ENCODE results near the gene SMIM24.

Gene SMIM24

DNA sequence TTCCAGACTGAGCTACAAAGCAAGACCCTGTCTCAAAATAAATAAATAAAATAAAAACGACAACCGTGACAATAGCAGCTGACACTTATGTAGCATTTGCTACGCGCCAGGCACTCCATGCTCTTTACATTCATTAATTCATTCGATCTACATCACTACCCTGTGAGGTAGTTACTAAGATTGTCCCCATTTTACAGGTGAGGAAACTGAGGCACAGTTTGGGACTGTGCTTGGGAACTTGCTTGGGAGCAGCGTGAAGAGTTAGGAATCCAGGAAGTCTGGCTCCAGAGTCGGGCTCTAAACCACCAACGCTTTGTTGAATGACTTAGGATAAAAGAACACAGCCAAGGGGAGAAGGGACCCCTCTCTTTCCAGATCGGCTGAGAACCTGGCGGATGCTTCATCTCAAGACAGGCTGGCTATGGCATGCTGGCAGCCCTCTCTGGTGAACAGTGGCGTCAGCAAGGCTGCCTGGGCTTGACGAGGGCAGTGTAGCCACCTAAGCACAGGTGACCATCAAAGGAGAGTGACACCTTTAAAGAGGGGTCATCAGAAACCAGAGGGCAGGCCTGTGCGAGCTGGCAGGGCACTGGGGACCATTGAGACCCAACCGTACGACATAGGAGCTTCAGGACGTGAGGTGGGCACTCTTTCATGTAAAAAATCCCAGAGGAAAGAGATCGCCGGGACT lies 19.6 kb upstream of the SMIM24 start:
- Histone ChIP-seq H3F3A (ENCODE audit: insufficient read depth, low read length) (no peaks in the 10 kb centered on the region), H3K79me2 (ENCODE audit: low read length) (peaks cover 42% of the 10 kb centered on the region), H3K4me3 (ENCODE audit: low read length) (peak overlapping the region; percentile 93), H3K9me3 (replicated peaks; ENCODE audit: insufficient read depth, low read length) (no peaks in the 10 kb centered on the region), H3K27ac (ENCODE audit: low read length) (peak overlapping the region; percentile 79), H2AFZ (ENCODE audit: low read length) (peak overlapping the region; percentile 69), H3K9me2 (replicated peaks; ENCODE audit: insufficient read depth, low read length) (no peaks in the 10 kb centered on the region), H3K9ac (ENCODE audit: low read length) (peak overlapping the region; percentile 89), H3K4me2 (ENCODE audit: low read depth, low read length) (peak overlapping the region; percentile 95), H3K27me3 (replicated peaks; ENCODE audit: insufficient read depth, low read length) (no peaks in the 10 kb centered on the region), H3K4me1 (ENCODE audit: low read length) (0 out of 2 replicates have a peak, but pooled peaks cover 10% of the 10 kb centered on the region), H4K20me1 (ENCODE audit: insufficient read depth, low read length) (no peaks in the 10 kb centered on the region), H3K36me3 (replicated peaks; ENCODE audit: insufficient read depth, low read length) (0 out of 2 replicates have a peak, but pooled peaks cover 3% of the 10 kb centered on the region)
- DNase-seq: peak; percentile 30
- no peak for TF ChIP-seq EZH2 (optimal IDR thresholded peaks at IDR 0.05; ENCODE audit: low read depth, low read length)
- TF ChIP-seq EZH2phosphoT487 (IDR thresholded peaks at IDR 0.05; ENCODE audit: low read length): no peak
- TF ChIP-seq, protein P1, sequence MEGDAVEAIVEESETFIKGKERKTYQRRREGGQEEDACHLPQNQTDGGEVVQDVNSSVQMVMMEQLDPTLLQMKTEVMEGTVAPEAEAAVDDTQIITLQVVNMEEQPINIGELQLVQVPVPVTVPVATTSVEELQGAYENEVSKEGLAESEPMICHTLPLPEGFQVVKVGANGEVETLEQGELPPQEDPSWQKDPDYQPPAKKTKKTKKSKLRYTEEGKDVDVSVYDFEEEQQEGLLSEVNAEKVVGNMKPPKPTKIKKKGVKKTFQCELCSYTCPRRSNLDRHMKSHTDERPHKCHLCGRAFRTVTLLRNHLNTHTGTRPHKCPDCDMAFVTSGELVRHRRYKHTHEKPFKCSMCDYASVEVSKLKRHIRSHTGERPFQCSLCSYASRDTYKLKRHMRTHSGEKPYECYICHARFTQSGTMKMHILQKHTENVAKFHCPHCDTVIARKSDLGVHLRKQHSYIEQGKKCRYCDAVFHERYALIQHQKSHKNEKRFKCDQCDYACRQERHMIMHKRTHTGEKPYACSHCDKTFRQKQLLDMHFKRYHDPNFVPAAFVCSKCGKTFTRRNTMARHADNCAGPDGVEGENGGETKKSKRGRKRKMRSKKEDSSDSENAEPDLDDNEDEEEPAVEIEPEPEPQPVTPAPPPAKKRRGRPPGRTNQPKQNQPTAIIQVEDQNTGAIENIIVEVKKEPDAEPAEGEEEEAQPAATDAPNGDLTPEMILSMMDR (IDR thresholded peaks at IDR 0.05; ENCODE audit: low read length): no peak

DNA sequence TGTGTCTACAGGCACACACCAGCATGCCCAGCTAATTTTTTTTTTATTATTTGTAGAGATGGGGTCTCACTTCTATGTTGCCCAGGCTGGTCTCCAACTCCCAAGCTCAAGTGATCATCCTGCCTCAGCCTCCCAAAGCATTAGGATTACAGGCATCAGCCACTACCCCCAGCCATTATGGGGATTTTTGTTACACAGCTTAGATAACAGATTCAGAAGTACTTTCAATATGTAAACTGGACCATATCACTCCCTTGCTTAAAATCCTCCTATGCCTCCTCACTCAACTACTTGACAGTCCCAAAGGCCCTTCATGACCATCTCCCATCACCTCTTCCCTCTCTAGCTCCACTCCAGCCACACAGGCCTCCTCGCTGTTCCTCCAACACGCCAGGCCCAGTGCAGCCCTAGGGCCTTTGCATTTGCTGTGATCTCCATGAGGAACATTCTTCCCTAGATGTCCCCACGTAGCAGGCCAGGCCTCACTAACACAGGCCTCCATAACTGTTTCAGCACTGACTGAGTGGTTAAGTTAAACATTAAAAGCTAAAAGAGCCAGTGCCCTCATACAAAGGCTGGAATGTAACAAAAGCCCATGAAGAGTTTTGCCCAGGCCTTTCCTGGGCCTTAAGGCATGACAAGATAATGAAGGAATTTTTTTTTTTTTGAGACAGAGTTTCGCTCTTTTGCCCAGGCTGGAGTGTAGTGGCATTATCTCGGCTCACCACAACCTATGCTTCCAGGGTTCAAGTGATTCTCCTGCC lies 17.6 kb upstream of the SMIM24 start:
- no peak overlapping the region for H3K4me2 ChIP-seq (ENCODE audit: low read depth, low read length)
- H3F3A ChIP-seq (ENCODE audit: insufficient read depth, low read length): no peaks in the 10 kb centered on the region
- H4K20me1 ChIP-seq (ENCODE audit: insufficient read depth, low read length): no peaks in the 10 kb centered on the region; the same call in 1 of the 2 replicates
- TF ChIP-seq EZH2 (optimal IDR thresholded peaks at IDR 0.05; ENCODE audit: low read depth, low read length) (no peak), EZH2phosphoT487 (IDR thresholded peaks at IDR 0.05; ENCODE audit: low read length) (no peak)
- TF ChIP-seq, protein P1 (IDR thresholded peaks at IDR 0.05; ENCODE audit: low read length): no peak
- H3K9me2 ChIP-seq (replicated peaks; ENCODE audit: insufficient read depth, low read length): no peaks in the 10 kb centered on the region
- H3K27ac ChIP-seq (ENCODE audit: low read length): no peak overlapping the region
- 0 out of 2 replicates have a peak, but pooled peaks cover 3% of the 10 kb centered on the region for H3K36me3 ChIP-seq (replicated peaks; ENCODE audit: insufficient read depth, low read length)
- no peak overlapping the region for H3K4me3 ChIP-seq (ENCODE audit: low read length)
- H3K27me3 ChIP-seq (replicated peaks; ENCODE audit: insufficient read depth, low read length): no peaks in the 10 kb centered on the region
- 0 out of 2 replicates have a peak, but pooled peaks cover 10% of the 10 kb centered on the region for H3K4me1 ChIP-seq (ENCODE audit: low read length)
- no peak overlapping the region for H3K9ac ChIP-seq (ENCODE audit: low read length)
- no peak for DNase-seq
- peaks cover 42% of the 10 kb centered on the region for H3K79me2 ChIP-seq (ENCODE audit: low read length)
- no peak overlapping the region for H2AFZ ChIP-seq (ENCODE audit: low read length)
- H3K9me3 ChIP-seq (replicated peaks; ENCODE audit: insufficient read depth, low read length): no peaks in the 10 kb centered on the region

DNA sequence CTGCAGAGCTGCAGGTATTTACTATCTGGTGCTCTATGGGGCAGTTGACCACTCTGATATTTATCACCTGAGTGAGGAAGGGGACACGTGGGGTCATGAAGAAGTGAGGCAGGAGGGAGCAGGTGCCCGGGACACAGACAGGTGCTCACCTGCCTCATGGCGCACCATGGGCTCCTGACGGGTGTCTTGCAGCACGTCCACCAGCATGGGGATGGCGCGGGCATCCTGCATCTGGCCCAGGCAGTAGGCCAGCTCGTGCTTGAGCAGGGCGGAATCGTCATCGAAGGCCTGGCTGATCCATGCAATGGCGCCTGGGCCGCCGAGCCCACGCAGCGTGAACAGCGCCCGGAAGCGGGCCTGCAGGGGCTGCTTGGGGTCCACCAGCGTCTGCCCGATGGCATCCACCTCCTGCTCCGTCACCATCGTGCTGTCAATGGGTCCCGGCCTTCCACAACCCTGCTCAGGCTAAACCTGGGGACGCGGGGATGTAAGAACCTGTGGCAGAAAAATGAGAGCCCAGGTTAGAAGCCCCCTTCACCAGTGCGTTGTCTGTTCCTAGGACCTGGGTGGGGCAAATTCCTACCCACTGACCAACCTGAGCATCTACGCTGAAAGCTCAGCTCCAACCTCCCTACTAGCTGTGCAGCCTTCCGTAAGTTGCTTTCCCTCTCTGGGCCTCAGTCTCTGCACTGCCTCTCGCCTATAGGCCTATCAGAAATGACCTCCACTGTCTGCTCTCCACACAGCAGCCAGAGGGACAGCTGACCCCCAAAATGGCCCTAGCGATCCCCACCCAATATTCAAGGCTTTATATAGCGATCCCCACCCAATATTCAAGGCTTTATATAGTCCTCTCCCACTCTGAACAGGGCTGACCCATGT lies 16.3 kb upstream of the SMIM24 start:
- H4K20me1 ChIP-seq (ENCODE audit: insufficient read depth, low read length): no peaks in the 10 kb centered on the region; the same call in 1 of the 2 replicates
- no peak overlapping the region for H2AFZ ChIP-seq (ENCODE audit: low read length)
- no peak overlapping the region for H3K27ac ChIP-seq (ENCODE audit: low read length)
- DNase-seq: no peak
- H3K9ac ChIP-seq (ENCODE audit: low read length): no peak overlapping the region
- peaks cover 42% of the 10 kb centered on the region for H3K79me2 ChIP-seq (ENCODE audit: low read length)
- TF ChIP-seq, protein P1 (IDR thresholded peaks at IDR 0.05; ENCODE audit: low read length): no peak
- TF ChIP-seq EZH2phosphoT487 (IDR thresholded peaks at IDR 0.05; ENCODE audit: low read length) (no peak), EZH2 (optimal IDR thresholded peaks at IDR 0.05; ENCODE audit: low read depth, low read length) (no peak)
- H3K4me1 ChIP-seq (ENCODE audit: low read length): 0 out of 2 replicates have a peak, but pooled peaks cover 10% of the 10 kb centered on the region
- H3K9me2 ChIP-seq (replicated peaks; ENCODE audit: insufficient read depth, low read length): no peaks in the 10 kb centered on the region
- H3K4me3 ChIP-seq (ENCODE audit: low read length): no peak overlapping the region
- H3K4me2 ChIP-seq (ENCODE audit: low read depth, low read length): no peak overlapping the region
- H3F3A ChIP-seq (ENCODE audit: insufficient read depth, low read length): no peaks in the 10 kb centered on the region
- 0 out of 2 replicates have a peak, but pooled peaks cover 3% of the 10 kb centered on the region for H3K36me3 ChIP-seq (replicated peaks; ENCODE audit: insufficient read depth, low read length)
- H3K9me3 ChIP-seq (replicated peaks; ENCODE audit: insufficient read depth, low read length): no peaks in the 10 kb centered on the region
- H3K27me3 ChIP-seq (replicated peaks; ENCODE audit: insufficient read depth, low read length): no peaks in the 10 kb centered on the region
